HL-60 (cell line): ENCODE data around the gene DDX24.

ENCODE experiments used
- POLR2AphosphoS5 ChIP-seq: IDR thresholded peaks from 2 replicates; pipeline ENCODE4 v1.6.1; 2012; ENCODE audit warnings: low read depth
- SPI1 ChIP-seq: IDR thresholded peaks from 2 replicates; pipeline ENCODE4 v1.6.1; 2012; ENCODE audit warnings: low read depth, mild to moderate bottlenecking, borderline replicate concordance
- TF ChIP-seq, protein P1 (sequence below): IDR thresholded peaks from one replicate; pipeline ENCODE4 v1.5.1; 2011; ENCODE audit warnings: low read length, control low read depth, inconsistent platforms; ENCODE audit not compliant: insufficient read depth

- TF ChIP-seq, protein P1, sequence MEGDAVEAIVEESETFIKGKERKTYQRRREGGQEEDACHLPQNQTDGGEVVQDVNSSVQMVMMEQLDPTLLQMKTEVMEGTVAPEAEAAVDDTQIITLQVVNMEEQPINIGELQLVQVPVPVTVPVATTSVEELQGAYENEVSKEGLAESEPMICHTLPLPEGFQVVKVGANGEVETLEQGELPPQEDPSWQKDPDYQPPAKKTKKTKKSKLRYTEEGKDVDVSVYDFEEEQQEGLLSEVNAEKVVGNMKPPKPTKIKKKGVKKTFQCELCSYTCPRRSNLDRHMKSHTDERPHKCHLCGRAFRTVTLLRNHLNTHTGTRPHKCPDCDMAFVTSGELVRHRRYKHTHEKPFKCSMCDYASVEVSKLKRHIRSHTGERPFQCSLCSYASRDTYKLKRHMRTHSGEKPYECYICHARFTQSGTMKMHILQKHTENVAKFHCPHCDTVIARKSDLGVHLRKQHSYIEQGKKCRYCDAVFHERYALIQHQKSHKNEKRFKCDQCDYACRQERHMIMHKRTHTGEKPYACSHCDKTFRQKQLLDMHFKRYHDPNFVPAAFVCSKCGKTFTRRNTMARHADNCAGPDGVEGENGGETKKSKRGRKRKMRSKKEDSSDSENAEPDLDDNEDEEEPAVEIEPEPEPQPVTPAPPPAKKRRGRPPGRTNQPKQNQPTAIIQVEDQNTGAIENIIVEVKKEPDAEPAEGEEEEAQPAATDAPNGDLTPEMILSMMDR = no peak
- no peak for TF ChIP-seq SPI1
- TF ChIP-seq POLR2AphosphoS5 = no peak
These were observed 42.5 kb downstream of the DDX24 start for GRCh38 chr14:94038510-94038909.
